A549 (cell line): Measurements from ENCODE around the gene KAT6B.

ENCODE experiments used
- EP300 ChIP-seq, 2 experiments: fragments of >200 bp; sonication (Bioruptor Twin); formaldehyde crosslinking; IDR thresholded peaks; 2 replicates in 1 of 2; 3 replicates in 1 of 2; pipeline ENCODE4 v1.6.1; 2016 to 2017
- ESRRA ChIP-seq: fragments of 150-350 bp; IDR thresholded peaks from 2 replicates; pipeline ENCODE4 v1.6.1; 2014; ENCODE audit warnings: mild to moderate bottlenecking, low read length, borderline replicate concordance
- HDAC2 ChIP-seq: fragments of 200-600 bp; sonication (generic); IDR thresholded peaks from 2 replicates; pipeline ENCODE4 v1.6.1; 2016
- KDM1A ChIP-seq: fragments of 200-600 bp; sonication (generic); IDR thresholded peaks from 2 replicates; pipeline ENCODE4 v1.6.1; 2016; ENCODE audit warnings: low read depth, mild to moderate bottlenecking
- MYC ChIP-seq: IDR thresholded peaks from 2 replicates; pipeline ENCODE4 v1.6.1; 2012; ENCODE audit warnings: mild to moderate bottlenecking, inconsistent platforms, low read length, improper control_type of control experiment, borderline replicate concordance
- NPAS2 ChIP-seq: fragments of 250-450 bp; sonication (Bioruptor Pico); IDR thresholded peaks from 2 replicates; pipeline ENCODE4 v1.8.0; 2022; ENCODE audit warnings: mild to moderate bottlenecking, moderate library complexity, borderline replicate concordance
- PHF8 ChIP-seq: fragments of 200-600 bp; sonication (generic); IDR thresholded peaks from 2 replicates; pipeline ENCODE4 v1.6.1; 2016; ENCODE audit warnings: low read depth, mild to moderate bottlenecking, antibody characterized with exemption, moderate library complexity, borderline replicate concordance
- POLR2A ChIP-seq: IDR thresholded peaks from 2 replicates; pipeline ENCODE4 v1.6.1; 2012; ENCODE audit warnings: mild to moderate bottlenecking, low read length
- TP53 ChIP-seq: fragments of 250-450 bp; sonication (Bioruptor Pico); IDR thresholded peaks from 2 replicates; pipeline ENCODE4 v1.5.0; 2021; ENCODE audit warnings: mild to moderate bottlenecking, moderate library complexity
- TF ChIP-seq, protein P1 (sequence below): fragments of >200 bp; sonication (Bioruptor Twin); formaldehyde crosslinking; IDR thresholded peaks from 3 replicates; pipeline ENCODE4 v1.5.1; 2016

DNA sequence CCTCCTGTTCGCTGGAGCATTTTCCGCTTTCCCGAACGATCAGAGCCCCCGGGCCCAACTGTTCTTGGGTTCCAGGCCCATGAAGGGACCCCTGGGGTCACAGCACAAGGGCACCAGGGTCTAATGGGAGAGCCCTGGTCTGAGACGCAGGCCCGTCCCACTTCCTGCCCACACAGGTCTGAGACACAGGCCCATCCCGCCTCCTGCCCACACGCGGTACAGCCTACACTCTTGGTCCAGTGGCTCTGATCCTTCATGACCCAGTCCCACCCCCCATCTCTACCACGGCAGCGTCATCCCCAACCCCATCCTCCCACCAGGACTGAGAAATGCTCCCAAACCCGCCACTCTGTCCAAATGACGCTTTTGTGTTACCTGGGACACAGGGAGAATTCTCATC, 246.3 kb downstream of the KAT6B start:
- no peak for TF ChIP-seq MYC
- no peak for TF ChIP-seq ESRRA
- TF ChIP-seq EP300 (IDR thresholded peaks at IDR 0.05), result no peak
- no peak for TF ChIP-seq TP53 (CRISPR knock-in tag)
- TF ChIP-seq, protein P1, sequence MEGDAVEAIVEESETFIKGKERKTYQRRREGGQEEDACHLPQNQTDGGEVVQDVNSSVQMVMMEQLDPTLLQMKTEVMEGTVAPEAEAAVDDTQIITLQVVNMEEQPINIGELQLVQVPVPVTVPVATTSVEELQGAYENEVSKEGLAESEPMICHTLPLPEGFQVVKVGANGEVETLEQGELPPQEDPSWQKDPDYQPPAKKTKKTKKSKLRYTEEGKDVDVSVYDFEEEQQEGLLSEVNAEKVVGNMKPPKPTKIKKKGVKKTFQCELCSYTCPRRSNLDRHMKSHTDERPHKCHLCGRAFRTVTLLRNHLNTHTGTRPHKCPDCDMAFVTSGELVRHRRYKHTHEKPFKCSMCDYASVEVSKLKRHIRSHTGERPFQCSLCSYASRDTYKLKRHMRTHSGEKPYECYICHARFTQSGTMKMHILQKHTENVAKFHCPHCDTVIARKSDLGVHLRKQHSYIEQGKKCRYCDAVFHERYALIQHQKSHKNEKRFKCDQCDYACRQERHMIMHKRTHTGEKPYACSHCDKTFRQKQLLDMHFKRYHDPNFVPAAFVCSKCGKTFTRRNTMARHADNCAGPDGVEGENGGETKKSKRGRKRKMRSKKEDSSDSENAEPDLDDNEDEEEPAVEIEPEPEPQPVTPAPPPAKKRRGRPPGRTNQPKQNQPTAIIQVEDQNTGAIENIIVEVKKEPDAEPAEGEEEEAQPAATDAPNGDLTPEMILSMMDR, result no peak
- no peak for TF ChIP-seq NPAS2 (CRISPR knock-in tag)
- no peak for TF ChIP-seq PHF8
- TF ChIP-seq POLR2A, result no peak
- no peak for TF ChIP-seq KDM1A
- no peak for TF ChIP-seq HDAC2
